ENCODE results near the gene NCAN.
"Not testable (repeated sequence)": the region's sequence is repeated elsewhere in the genome, so short reads cannot be mapped to it uniquely, and the experiment has no call there.

The NCAN gene

GRCh38 chr19:19226204-19226603, 14.4 kb downstream of the NCAN start:
- DNase-seq: no peak

- DNase-seq: no peak
Observed at GRCh38 chr19:19226663-19227062, 14.9 kb downstream of the NCAN start.

- no peak for DNase-seq
Observed at GRCh38 chr19:19227217-19227616, 15.5 kb downstream of the NCAN start.

- DNase-seq: no peak
Observed at GRCh38 chr19:19229701-19230100, 17.9 kb downstream of the NCAN start.

GRCh38 chr19:19230999-19231398, 19.2 kb downstream of the NCAN start:
- DNase-seq: no peak

GRCh38 chr19:19232261-19232721, 20.5 kb downstream of the NCAN start:
- no peak for DNase-seq

GRCh38 chr19:19234220-19234816, 22.6 kb downstream of the NCAN start:
- no peak for DNase-seq

GRCh38 chr19:19236173-19236572, 24.4 kb downstream of the NCAN start:
- DNase-seq: no peak

- no peak for DNase-seq
Observed at GRCh38 chr19:19238126-19238894, 26.6 kb downstream of the NCAN start.

- DNase-seq: no peak
Observed at GRCh38 chr19:19239675-19240074, 27.9 kb downstream of the NCAN start.

GRCh38 chr19:19240476-19240875, 28.7 kb downstream of the NCAN start:
- no peak for DNase-seq

GRCh38 chr19:19250196-19250801, 38.5 kb downstream of the NCAN start:
- DNase-seq: no peak

GRCh38 chr19:19253409-19253808, 41.7 kb downstream of the NCAN start:
- not testable (repeated sequence) for DNase-seq

GRCh38 chr19:19256072-19256969, 44.6 kb downstream of the NCAN start:
- DNase-seq: no peak

GRCh38 chr19:19257137-19257536, 45.4 kb downstream of the NCAN start:
- DNase-seq: no peak

- no peak for DNase-seq
Observed at GRCh38 chr19:19257836-19258588, 46.3 kb downstream of the NCAN start.

- DNase-seq: no peak
Observed at GRCh38 chr19:19258589-19259338, 47.0 kb downstream of the NCAN start.

GRCh38 chr19:19259741-19260140, 48.0 kb downstream of the NCAN start:
- DNase-seq: no peak

GRCh38 chr19:19260417-19261214, 48.9 kb downstream of the NCAN start:
- no peak for DNase-seq

- DNase-seq: no peak
Observed at GRCh38 chr19:19261350-19262189, 49.8 kb downstream of the NCAN start.
